GM06990 (cell line): ENCODE measurements around the gene NISCH.

Experiments used
- DNase-seq: peaks from one replicate; pipeline ENCODE4 v3.0.0-alpha.2; 2011; ENCODE audit not compliant: insufficient read length; ENCODE audit errors: extremely low read depth
- H3K27me3 ChIP-seq: replicated peaks from 2 replicates; pipeline ENCODE4 v1.6.0; 2011; ENCODE audit warnings: low read length; ENCODE audit not compliant: control insufficient read depth, insufficient read depth
- H3K36me3 ChIP-seq: 2 replicates; pipeline ENCODE4 v1.5.1; 2011; ENCODE audit warnings: low read length; ENCODE audit not compliant: control insufficient read depth, insufficient read depth
- H3K4me3 ChIP-seq: replicated peaks from 2 replicates; pipeline ENCODE4 v1.5.1; 2011; ENCODE audit warnings: low read depth, mild to moderate bottlenecking, control low read depth, low read length
- TF ChIP-seq, protein P1 (sequence below): IDR thresholded peaks from 2 replicates; pipeline ENCODE4 v1.5.1; 2011; ENCODE audit warnings: low read length, control low read depth, mild to moderate bottlenecking, inconsistent platforms; ENCODE audit not compliant: insufficient read depth, poor library complexity, severe bottlenecking

Gene NISCH

DNA sequence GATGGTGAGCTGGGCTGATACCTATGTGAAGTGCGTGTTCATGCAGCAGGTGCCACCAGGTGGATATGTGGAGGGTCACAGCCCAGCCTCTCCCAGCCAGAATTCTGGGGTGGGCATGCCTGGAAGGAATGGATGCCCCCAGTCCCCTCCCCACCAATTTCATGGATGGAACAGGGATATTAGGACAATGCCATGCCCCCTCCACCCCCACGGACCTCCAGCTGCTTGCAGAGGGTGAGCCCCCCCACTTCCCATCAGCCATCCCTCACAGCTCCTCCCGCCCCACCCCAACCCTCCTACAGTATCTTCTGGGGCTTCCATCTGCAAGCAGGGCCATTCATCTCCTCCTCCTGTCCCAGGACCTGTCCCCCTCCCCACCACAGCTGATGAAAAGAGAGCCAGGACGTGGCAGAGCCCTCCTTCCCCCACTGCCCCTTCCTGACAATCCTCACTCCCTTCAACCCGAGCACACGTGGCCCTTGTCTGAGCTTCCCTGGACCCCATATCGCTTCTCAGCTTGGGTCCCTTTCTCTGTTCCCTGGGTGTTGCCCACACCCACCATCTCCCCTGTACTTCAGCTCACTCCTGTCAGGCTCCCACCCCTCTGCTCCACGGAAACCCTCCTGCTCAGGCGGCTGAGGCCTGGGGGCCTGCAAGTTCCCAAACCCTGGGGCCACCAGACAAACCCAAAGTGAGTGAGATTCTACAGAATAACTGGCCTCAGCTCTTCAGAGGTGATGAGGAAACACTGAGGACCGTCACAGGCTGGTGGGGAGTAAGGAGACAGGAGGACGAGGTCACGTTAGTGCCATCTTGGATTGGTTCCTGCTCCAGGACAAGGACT, 7.7 kb upstream of the NISCH start:
- no peaks in the 10 kb centered on the region for H3K36me3 ChIP-seq
- H3K4me3 ChIP-seq, result no peak overlapping the region
- H3K27me3 ChIP-seq, result no peaks in the 10 kb centered on the region
- no peak for DNase-seq
- TF ChIP-seq, protein P1, sequence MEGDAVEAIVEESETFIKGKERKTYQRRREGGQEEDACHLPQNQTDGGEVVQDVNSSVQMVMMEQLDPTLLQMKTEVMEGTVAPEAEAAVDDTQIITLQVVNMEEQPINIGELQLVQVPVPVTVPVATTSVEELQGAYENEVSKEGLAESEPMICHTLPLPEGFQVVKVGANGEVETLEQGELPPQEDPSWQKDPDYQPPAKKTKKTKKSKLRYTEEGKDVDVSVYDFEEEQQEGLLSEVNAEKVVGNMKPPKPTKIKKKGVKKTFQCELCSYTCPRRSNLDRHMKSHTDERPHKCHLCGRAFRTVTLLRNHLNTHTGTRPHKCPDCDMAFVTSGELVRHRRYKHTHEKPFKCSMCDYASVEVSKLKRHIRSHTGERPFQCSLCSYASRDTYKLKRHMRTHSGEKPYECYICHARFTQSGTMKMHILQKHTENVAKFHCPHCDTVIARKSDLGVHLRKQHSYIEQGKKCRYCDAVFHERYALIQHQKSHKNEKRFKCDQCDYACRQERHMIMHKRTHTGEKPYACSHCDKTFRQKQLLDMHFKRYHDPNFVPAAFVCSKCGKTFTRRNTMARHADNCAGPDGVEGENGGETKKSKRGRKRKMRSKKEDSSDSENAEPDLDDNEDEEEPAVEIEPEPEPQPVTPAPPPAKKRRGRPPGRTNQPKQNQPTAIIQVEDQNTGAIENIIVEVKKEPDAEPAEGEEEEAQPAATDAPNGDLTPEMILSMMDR, result no peak

DNA sequence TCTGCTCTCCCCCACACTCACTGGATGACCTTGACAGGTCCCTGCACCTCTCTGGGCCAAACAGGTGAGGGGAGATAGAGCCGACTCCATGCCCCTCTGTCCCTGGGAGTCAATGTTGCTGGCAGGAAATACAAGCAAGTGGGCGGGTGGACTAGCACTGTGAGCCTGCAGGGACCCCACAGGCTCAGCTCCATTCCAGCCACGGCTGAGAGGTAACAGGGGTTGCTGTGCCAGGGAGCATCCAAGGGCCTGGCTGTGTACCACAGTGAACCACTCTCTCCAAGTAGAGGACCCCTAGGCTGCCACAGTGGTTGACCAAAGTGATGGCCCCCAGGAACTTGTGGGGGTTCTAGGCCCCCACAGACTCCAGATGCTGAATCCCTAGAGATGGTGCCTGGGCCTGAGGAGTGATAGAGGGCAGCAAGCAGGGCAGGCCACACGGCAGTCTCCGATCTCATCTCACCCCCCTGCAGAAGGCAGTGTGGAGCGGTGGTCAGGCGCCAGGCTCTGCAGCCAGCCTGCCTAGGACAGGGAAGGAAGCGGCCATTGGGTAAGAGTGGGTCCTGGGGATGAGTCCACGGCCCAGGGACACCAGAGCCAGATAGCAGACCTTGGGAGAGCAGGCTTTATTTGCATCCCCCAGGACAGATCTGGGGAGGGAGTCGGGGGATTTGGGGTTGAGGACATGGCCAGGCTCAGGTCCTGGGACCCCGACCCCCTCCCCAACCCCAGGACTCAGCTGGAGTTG, 4.7 kb upstream of the NISCH start:
- no peak for DNase-seq
- Histone ChIP-seq H3K27me3 (no peaks in the 10 kb centered on the region), H3K36me3 (no peaks in the 10 kb centered on the region), H3K4me3 (no peak overlapping the region)
- TF ChIP-seq, protein P1, result no peak

DNA sequence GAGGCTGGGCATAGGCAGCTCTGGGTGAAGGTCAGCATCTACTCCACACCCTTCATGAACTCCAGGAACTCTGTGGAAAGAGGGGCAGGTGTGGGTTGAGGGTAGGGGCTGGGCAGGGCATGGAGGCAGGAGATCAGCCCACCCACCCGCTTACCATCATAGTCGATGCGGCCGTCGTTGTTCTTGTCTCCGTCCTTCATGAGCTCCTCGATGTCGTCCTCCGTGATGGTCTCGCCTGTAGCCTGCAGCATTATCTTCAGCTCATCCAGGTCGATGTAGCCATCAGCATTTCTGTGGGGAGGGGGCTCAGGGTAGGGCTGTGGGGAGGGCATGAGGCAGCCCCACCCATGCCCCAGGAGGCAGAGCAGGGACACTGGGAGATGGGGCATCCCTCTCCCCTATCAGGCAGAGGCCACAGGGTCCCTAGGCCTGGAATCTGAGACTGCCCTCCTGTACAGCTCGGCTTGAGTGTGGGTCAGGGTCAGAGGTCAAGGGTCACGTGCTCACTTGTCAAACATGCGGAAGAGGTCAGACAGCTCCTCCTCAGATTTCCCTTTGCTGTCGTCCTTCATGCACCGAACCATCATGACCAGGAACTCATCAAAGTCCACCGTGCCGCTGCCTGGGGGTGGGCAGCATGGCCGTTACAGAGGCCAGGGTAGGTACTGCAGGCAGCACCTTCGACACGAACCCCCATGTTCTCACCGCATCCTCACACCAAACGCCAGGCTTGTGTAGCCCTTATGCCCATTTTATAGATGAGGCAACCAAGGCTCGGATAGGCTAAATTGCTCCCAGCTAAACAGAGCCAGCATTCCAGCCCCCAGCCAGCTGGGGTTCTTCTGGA, 3.9 kb upstream of the NISCH start:
- no peak overlapping the region for H3K4me3 ChIP-seq
- TF ChIP-seq, protein P1, result no peak

DNA sequence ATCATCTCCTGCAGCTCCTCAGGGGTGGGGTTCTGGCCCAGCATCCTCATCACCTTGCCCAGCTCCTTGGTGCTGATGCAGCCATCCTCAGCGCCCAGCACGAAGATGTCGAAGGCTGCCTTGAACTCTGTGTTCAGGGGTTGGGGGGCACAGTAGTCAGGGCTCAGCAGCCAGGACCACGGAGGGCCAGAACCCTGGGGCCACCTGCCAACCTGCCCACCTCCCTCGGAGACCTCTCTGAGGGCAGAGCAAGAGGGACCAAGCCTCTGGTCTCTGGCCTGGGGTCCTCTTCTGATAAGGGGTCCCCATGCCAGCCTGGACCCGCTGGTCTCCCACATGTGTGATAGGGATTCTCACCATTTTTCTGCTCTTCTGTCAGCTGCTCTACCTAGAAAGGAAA, 3.3 kb upstream of the NISCH start:
- Histone ChIP-seq H3K4me3 (no peak overlapping the region), H3K36me3 (no peaks in the 10 kb centered on the region), H3K27me3 (no peaks in the 10 kb centered on the region)
- no peak for DNase-seq
- TF ChIP-seq, protein P1, result no peak

More for the DNA sequence above, 3.9 kb upstream of the NISCH start:
- DNase-seq, result no peak
- no peaks in the 10 kb centered on the region for H3K27me3 ChIP-seq
- H3K36me3 ChIP-seq, result no peaks in the 10 kb centered on the region

DNA sequence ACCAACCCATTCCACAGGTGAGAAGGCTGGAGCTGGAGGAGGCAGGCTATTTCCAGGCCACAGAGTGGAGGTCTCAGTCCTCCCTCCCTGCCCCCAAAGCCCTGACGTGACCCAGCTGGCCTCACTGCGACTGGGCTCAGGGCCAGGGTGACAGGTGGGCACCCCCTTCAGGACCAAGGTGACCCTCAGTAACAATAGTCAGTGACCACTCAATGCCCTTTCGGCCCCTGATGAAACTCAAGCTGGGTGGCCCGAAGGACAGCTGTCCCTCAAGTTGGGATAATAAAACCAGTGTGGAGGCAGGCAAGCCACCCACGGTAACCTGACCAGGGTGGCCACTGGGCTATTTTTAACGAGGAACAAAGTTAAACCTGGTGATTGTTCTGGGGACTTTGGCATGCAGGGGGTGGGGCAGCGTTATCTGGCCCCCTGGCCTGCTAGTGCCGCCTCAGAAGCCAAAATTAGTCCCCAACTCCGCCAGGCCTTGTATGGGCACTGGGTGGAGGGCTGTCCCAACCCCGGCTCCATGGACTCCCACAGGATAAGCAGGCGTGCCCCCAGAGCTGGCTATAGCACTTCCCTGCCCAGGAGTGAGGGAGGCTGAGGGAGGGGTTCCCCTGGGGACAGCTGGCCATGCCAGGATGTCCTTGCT, 2.7 kb upstream of the NISCH start:
- Histone ChIP-seq H3K36me3 (0 out of 2 replicates have a peak, but pooled peaks cover 1% of the 10 kb centered on the region), H3K4me3 (no peak overlapping the region), H3K27me3 (no peaks in the 10 kb centered on the region)
- DNase-seq, result no peak
- TF ChIP-seq, protein P1, result no peak
